Diencephalon (tissue), 1 donor: Measurements from ENCODE around the gene NHSL2. TPM values are rescaled to one million over a fixed set of nuclear protein-coding genes. Genes with fewer than 3 reads are reported as not detected.

Source experiments
- small RNA-seq: library from RNA; depleted of rRNA; stranded (forward); fragments of <200 nt; gene quantifications from one replicate; pipeline ENCODE3, GENCODE V24; 2014
- total RNA-seq: library from RNA; depleted of rRNA; stranded (reverse); fragments of >200 nt; gene quantifications from one replicate; pipeline ENCODE4 v1.2.3, GENCODE V29; 2014

NHSL2 gene
- 4.8 TPM for total RNA-seq

DNA sequence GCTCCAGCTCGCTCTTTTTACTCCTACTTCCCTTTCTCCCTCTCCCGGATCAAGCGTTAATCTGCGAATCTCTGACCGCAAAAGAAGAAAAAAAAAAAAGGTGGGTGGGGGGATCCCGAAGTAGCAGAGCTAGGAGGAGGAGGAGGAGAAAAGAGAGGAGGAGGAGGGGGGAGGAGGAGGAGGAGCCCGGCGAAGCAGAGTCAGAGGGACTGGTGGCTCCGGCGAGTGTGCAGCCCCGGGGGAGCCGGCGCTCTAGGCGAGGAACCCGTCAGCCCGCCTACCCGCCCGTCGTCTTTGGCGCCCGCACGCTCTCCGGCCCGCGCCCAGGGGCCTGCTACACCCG is at the start of gene NHSL2:
Gene NHSL2 (plus strand): TSS at position 203 of the 343 bp plus-strand sequence.

DNA sequence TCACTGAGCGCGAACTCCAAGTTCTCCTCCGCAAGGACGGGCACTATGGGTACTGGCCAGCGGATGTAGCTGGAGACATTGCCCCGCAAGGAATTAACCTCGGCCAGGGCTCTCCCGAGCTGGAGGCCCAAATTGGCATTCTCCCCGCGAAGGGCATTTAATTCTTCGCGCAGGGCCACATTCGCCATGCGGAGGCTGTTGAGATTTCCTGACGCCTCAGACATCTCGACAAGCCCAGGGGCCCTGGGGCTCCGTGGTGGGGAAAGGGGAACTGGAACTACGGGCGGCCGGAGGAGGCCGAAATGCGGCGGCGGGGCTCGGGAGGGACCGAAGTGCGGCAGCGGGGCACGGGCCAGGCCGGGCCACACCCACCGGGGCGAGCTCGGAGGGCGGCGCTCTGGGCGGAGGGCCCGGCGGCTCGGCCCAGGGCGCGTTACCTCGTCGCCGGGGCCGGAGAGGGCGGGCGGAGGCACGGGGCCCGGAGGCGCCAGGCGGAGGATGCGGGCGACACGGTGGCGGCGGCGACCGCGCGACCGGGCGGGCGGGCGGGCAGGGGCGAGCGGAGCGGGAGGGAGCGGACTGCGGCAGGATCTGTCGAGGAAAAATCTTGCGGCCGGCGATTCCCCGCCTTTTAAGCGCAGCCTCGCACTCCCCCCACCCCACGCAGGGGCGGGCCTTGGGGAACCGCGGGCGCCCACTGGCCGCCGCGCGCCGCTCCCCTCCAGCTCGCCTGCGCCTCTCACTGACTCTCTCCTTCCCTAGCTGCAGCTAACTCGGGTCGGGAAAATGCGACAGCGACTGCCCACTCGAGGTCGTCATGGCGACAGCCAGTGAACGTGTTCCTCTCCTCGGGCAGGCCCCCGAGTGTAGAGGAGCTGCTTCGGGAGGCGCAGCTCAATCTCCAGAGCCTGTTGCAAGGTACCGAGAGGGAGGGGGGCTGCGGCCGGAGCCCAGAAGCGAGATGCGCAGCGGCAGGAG is 221.0 kb downstream of the NHSL2 start, which contains the start of gene RTL5:
Gene RTL5 (minus strand): TSS at position 599 of the 978 bp plus-strand sequence.

DNA sequence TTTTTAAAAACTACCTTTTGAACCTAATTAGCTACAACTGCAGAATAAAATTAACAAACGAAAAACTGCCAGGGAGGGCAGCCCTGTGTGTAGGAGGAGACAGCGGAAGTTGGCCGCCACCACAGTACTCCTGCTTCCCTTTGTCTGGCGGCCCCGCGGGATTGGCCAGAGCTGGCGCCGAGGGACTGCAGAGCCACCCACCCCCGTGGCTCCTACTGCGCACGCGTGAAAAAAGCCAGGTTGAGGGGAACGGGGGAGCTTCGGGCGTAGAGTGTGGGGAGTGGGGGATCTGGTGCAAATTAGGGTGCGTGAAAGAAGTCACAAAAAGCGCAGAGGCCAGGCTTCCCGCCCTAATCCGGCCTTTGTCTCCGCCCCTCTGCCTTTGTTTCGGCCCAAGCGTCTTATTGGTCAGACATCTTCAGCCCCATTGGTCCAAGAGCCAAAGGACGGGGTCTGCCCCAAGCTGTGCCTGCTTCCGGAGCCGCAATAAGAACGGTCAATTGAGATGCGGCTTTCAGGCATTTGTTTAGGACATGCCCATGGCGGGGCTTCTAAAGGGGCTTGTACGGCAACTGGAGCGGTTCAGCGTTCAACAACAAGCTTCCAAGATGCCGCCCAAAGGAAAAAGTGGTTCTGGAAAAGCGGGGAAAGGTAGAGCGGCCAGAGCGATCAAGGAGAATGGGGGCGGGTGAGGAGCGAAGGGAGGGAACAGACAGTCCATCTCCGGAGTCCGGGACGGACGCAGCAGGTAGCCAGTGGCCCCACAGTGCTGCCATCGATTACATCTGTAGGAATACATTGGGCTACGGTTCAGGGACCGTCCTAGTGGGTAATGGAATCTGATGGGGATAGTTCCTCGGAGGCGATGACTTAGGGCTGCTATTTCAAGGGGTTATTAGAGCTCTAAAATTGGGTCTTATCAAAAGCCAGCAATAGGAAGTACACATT is 270.8 kb downstream of the NHSL2 start, which contains the start of gene PIN4:
Gene PIN4 (plus strand): TSS at position 580 of the 948 bp plus-strand sequence. CDS start 29 bp downstream, at position 609.

Small RNAs within 50 kb of the gene (small RNA-seq; reads per million reads assigned to genes)
- not detected for gene RNU6-1078P

Other genes with a start within 250 kb of the NHSL2 start
- gene CXorf49, start 192.6 kb upstream of the NHSL2 start, total RNA-seq, result not detected
- not detected for gene CXorf49B, start 147.5 kb upstream of the NHSL2 start, total RNA-seq
- 9.2 TPM for gene RTL5, start 221.1 kb downstream of the NHSL2 start, total RNA-seq